Activated naive CD8-positive, alpha-beta T cell treated with anti-CD3 and anti-CD28 coated beads for 36 hours (primary cell): ENCODE measurements around the gene AK9. TPM values are rescaled to one million over a fixed set of nuclear protein-coding genes. Genes with fewer than 3 reads are reported as not detected.
"Not testable (repeated sequence)": the region's sequence is repeated elsewhere in the genome, so short reads cannot be mapped to it uniquely, and the experiment has no call there.

ENCODE experiments used
- DNase-seq: peaks from one replicate; pipeline ENCODE4 v3.0.0; 2021
- H3K27ac Mint-ChIP-seq: one replicate; pipeline ENCODE4 v1.8.0; 2022; ENCODE audit warnings: mild to moderate bottlenecking, moderate library complexity, mixed read lengths
- H3K27me3 Mint-ChIP-seq: one replicate; pipeline ENCODE4 v1.8.0; 2022; ENCODE audit warnings: mild to moderate bottlenecking, mixed read lengths
- H3K36me3 Mint-ChIP-seq: one replicate; pipeline ENCODE4 v1.8.0; 2021; ENCODE audit warnings: mild to moderate bottlenecking, mixed read lengths
- H3K4me1 Mint-ChIP-seq: one replicate; pipeline ENCODE4 v1.8.0; 2021; ENCODE audit warnings: mixed read lengths
- H3K4me3 Mint-ChIP-seq: one replicate; pipeline ENCODE4 v1.8.0; 2022; ENCODE audit warnings: mild to moderate bottlenecking, moderate library complexity, mixed read lengths
- H3K9me3 Mint-ChIP-seq: one replicate; pipeline ENCODE4 v1.8.0; 2022; ENCODE audit warnings: mixed read lengths
- total RNA-seq, 2 experiments: library from RNA; stranded (reverse); gene quantifications; one replicate each; pipeline ENCODE4 v1.2.3, GENCODE V29; 2021

Gene AK9
- total RNA-seq, 2 experiments from 2014 or later, result 3.1 to 3.9 TPM

GRCh38 chr6:109477184-109477583 is 213.8 kb downstream of the AK9 start:
- Mint-ChIP-seq H3K4me3 (peak overlapping the region; percentile 82), H3K27me3 (no peaks in the 10 kb centered on the region), H3K4me1 (peaks cover 75% of the 10 kb centered on the region), H3K36me3 (peaks cover 82% of the 10 kb centered on the region), H3K9me3 (no peaks in the 10 kb centered on the region), H3K27ac (no peak overlapping the region)
- DNase-seq, result no peak

- Mint-ChIP-seq H3K9me3 (no peaks in the 10 kb centered on the region), H3K27ac (no peak overlapping the region), H3K27me3 (no peaks in the 10 kb centered on the region), H3K36me3 (peaks cover 79% of the 10 kb centered on the region), H3K4me1 (peaks cover 75% of the 10 kb centered on the region), H3K4me3 (no peak overlapping the region)
- no peak for DNase-seq
These were observed 215.4 kb downstream of the AK9 start for GRCh38 chr6:109475625-109476024.

GRCh38 chr6:109474995-109475394 is 216.0 kb downstream of the AK9 start:
- Mint-ChIP-seq H3K27ac (peak overlapping the region; percentile 6), H3K4me3 (no peak overlapping the region), H3K4me1 (peaks cover 71% of the 10 kb centered on the region), H3K27me3 (no peaks in the 10 kb centered on the region), H3K9me3 (no peaks in the 10 kb centered on the region), H3K36me3 (peaks cover 74% of the 10 kb centered on the region)
- no peak for DNase-seq

- Mint-ChIP-seq H3K27ac (peak overlapping the region; percentile 30), H3K36me3 (peaks cover 61% of the 10 kb centered on the region), H3K9me3 (no peaks in the 10 kb centered on the region), H3K27me3 (no peaks in the 10 kb centered on the region), H3K4me1 (peaks cover 65% of the 10 kb centered on the region), H3K4me3 (no peak overlapping the region)
- DNase-seq, result no peak
These were observed 217.9 kb downstream of the AK9 start for GRCh38 chr6:109473120-109473519.

- Mint-ChIP-seq H3K4me1 (peaks cover 62% of the 10 kb centered on the region), H3K27me3 (no peaks in the 10 kb centered on the region), H3K36me3 (peaks cover 63% of the 10 kb centered on the region), H3K4me3 (no peak overlapping the region), H3K9me3 (no peaks in the 10 kb centered on the region), H3K27ac (peak overlapping the region; percentile 75)
- DNase-seq, result no peak
These were observed 218.6 kb downstream of the AK9 start for GRCh38 chr6:109472132-109472995.

GRCh38 chr6:109471105-109471810 is 219.7 kb downstream of the AK9 start:
- H3K4me3 Mint-ChIP-seq, result no peak overlapping the region
- peaks cover 55% of the 10 kb centered on the region for H3K36me3 Mint-ChIP-seq
- no peak for DNase-seq
- H3K4me1 Mint-ChIP-seq, result peaks cover 58% of the 10 kb centered on the region
- H3K27ac Mint-ChIP-seq, result peak overlapping the region; percentile 75
- no peaks in the 10 kb centered on the region for H3K9me3 Mint-ChIP-seq
- no peaks in the 10 kb centered on the region for H3K27me3 Mint-ChIP-seq

GRCh38 chr6:109469591-109470189 is 221.3 kb downstream of the AK9 start:
- H3K27me3 Mint-ChIP-seq, result no peaks in the 10 kb centered on the region
- peaks cover 58% of the 10 kb centered on the region for H3K4me1 Mint-ChIP-seq
- H3K27ac Mint-ChIP-seq, result no peak overlapping the region
- H3K9me3 Mint-ChIP-seq, result no peaks in the 10 kb centered on the region
- H3K36me3 Mint-ChIP-seq, result peaks cover 55% of the 10 kb centered on the region
- no peak overlapping the region for H3K4me3 Mint-ChIP-seq
- DNase-seq, result no peak

- Mint-ChIP-seq H3K27me3 (no peaks in the 10 kb centered on the region), H3K27ac (no peak overlapping the region), H3K9me3 (no peaks in the 10 kb centered on the region), H3K36me3 (peaks cover 55% of the 10 kb centered on the region), H3K4me1 (peaks cover 51% of the 10 kb centered on the region), H3K4me3 (no peak overlapping the region)
- no peak for DNase-seq
These were observed 223.3 kb downstream of the AK9 start for GRCh38 chr6:109467696-109468095.

GRCh38 chr6:109466212-109466923 is 224.6 kb downstream of the AK9 start:
- Mint-ChIP-seq H3K9me3 (peaks cover 5% of the 10 kb centered on the region), H3K27me3 (no peaks in the 10 kb centered on the region), H3K4me1 (peaks cover 50% of the 10 kb centered on the region), H3K4me3 (no peak overlapping the region), H3K36me3 (peaks cover 51% of the 10 kb centered on the region), H3K27ac (no peak overlapping the region)
- DNase-seq, result no peak

- no peak for DNase-seq
- peaks cover 52% of the 10 kb centered on the region for H3K36me3 Mint-ChIP-seq
- H3K27ac Mint-ChIP-seq, result no peak overlapping the region
- peaks cover 5% of the 10 kb centered on the region for H3K9me3 Mint-ChIP-seq
- no peaks in the 10 kb centered on the region for H3K27me3 Mint-ChIP-seq
- H3K4me3 Mint-ChIP-seq, result no peak overlapping the region
- peaks cover 46% of the 10 kb centered on the region for H3K4me1 Mint-ChIP-seq
These were observed 225.2 kb downstream of the AK9 start for GRCh38 chr6:109465772-109466171.

GRCh38 chr6:109461733-109462526 is 229.1 kb downstream of the AK9 start:
- Mint-ChIP-seq H3K27me3 (no peaks in the 10 kb centered on the region), H3K4me1 (peaks cover 63% of the 10 kb centered on the region), H3K36me3 (peaks cover 49% of the 10 kb centered on the region), H3K4me3 (no peak overlapping the region), H3K9me3 (peaks cover 5% of the 10 kb centered on the region), H3K27ac (peak overlapping the region; percentile 54)
- no peak for DNase-seq

GRCh38 chr6:109461205-109461604 is 229.8 kb downstream of the AK9 start:
- H3K9me3 Mint-ChIP-seq, H3K27ac Mint-ChIP-seq, H3K4me3 Mint-ChIP-seq, H3K27me3 Mint-ChIP-seq, DNase-seq: not testable (repeated sequence)
- H3K4me1 Mint-ChIP-seq, result peaks cover 68% of the 10 kb centered on the region
- peaks cover 49% of the 10 kb centered on the region for H3K36me3 Mint-ChIP-seq

GRCh38 chr6:109460161-109460829 is 230.7 kb downstream of the AK9 start:
- Mint-ChIP-seq H3K36me3 (peaks cover 43% of the 10 kb centered on the region), H3K4me1 (peaks cover 59% of the 10 kb centered on the region), H3K27me3 (no peaks in the 10 kb centered on the region), H3K4me3 (no peak overlapping the region), H3K9me3 (peaks cover 5% of the 10 kb centered on the region), H3K27ac (peak overlapping the region; percentile 29)
- no peak for DNase-seq
